PC-9 (cell line): ENCODE measurements around the gene STK26. TPM values are rescaled to one million over a fixed set of nuclear protein-coding genes. Genes with fewer than 3 reads are reported as not detected.

Experiments
- BruUV-seq: library from RNA; stranded (reverse); fragments of 400-500 nt; replicated peaks from 2 replicates; lab custom pipeline; 2021; lab: Mats Ljungman, UMichigan
- CTCF ChIA-PET: fragments of 300-600 bp; sonication (Branson Sonifier 250); formaldehyde crosslinking; loops from one replicate; lab custom pipeline; 2022; ENCODE audit warnings: antibody characterized with exemption; lab: Charles Lee
- POLR2A ChIA-PET: fragments of 300-600 bp; sonication (Branson Sonifier 250); formaldehyde crosslinking; loops from one replicate; lab custom pipeline; 2022; ENCODE audit warnings: antibody characterized with exemption; ENCODE audit not compliant: unreplicated experiment; lab: Charles Lee
- DNase-seq, 2 experiments: peaks; one replicate each; pipeline versions ENCODE4 v3.0.0 to v3.0.0-alpha.2; 2015 to 2022; ENCODE audit warnings: mixed read lengths in 1 of 2
- H2AFZ ChIP-seq: fragments of 200-600 bp; sonication (generic); 2 replicates; pipeline ENCODE4 v1.8.1; 2017; ENCODE audit warnings: antibody characterized with exemption
- H3F3A ChIP-seq: fragments of 200-600 bp; sonication (generic); 2 replicates; pipeline ENCODE4 v1.8.1; 2017; ENCODE audit warnings: antibody characterized with exemption, mild to moderate bottlenecking, low read depth; ENCODE audit not compliant: insufficient read depth
- H3K27ac ChIP-seq: fragments of 200-600 bp; sonication (generic); 2 replicates; pipeline ENCODE4 v1.6.1; 2016; ENCODE audit warnings: mixed run types
- H3K27me3 ChIP-seq: fragments of 200-600 bp; sonication (generic); 2 replicates; pipeline ENCODE4 v1.6.1; 2016; ENCODE audit warnings: low read depth, mixed run types; ENCODE audit not compliant: insufficient read depth
- H3K36me3 ChIP-seq: fragments of 200-600 bp; sonication (generic); 2 replicates; pipeline ENCODE4 v1.6.1; 2016; ENCODE audit warnings: low read depth, mixed run types
- H3K4me1 ChIP-seq: fragments of 200-600 bp; sonication (generic); replicated peaks from 2 replicates; pipeline ENCODE4 v1.6.1; 2016; ENCODE audit warnings: mixed run types; ENCODE audit not compliant: insufficient read depth
- H3K4me2 ChIP-seq: fragments of 200-600 bp; sonication (generic); 2 replicates; pipeline ENCODE4 v1.6.1; 2017; ENCODE audit warnings: mixed run types
- H3K4me3 ChIP-seq: fragments of 200-600 bp; sonication (generic); 2 replicates; pipeline ENCODE4 v1.6.1; 2016; ENCODE audit warnings: mixed run types
- H3K79me2 ChIP-seq: fragments of 200-600 bp; sonication (generic); 2 replicates; pipeline ENCODE4 v1.6.1; 2017; ENCODE audit warnings: low read depth, mixed run types
- H3K9me2 ChIP-seq: fragments of 200-600 bp; sonication (generic); 2 replicates; pipeline ENCODE4 v1.8.1; 2017; ENCODE audit warnings: mild to moderate bottlenecking; ENCODE audit not compliant: insufficient read depth
- H3K9me3 ChIP-seq: fragments of 200-600 bp; sonication (generic); 2 replicates; pipeline ENCODE4 v1.8.1; 2016; ENCODE audit warnings: low read depth; ENCODE audit not compliant: insufficient read depth
- H4K20me1 ChIP-seq: fragments of 200-600 bp; sonication (generic); 2 replicates; pipeline ENCODE4 v1.8.1; 2017; ENCODE audit not compliant: insufficient read depth
- EZH2 ChIP-seq: fragments of 200-600 bp; sonication (generic); IDR thresholded peaks from 2 replicates; pipeline ENCODE4 v1.8.0; 2017; ENCODE audit warnings: antibody characterized with exemption, low read depth
- intact Hi-C: fragments of 100-400 bp; cut with micrococcal nuclease; formaldehyde crosslinking; loops from one replicate; pipeline ENCODE4 v1.10.0; 2022; ENCODE audit not compliant: unreplicated experiment
- total RNA-seq: library from RNA; stranded (reverse); gene quantifications from 2 replicates; pipeline ENCODE4 v1.2.3, GENCODE V29; 2021
- TF ChIP-seq, protein P1 (sequence below): fragments of 200-600 bp; sonication (generic); conservative IDR thresholded peaks from 2 replicates; pipeline ENCODE4 v1.6.1; 2017; ENCODE audit warnings: mixed run types, antibody characterized with exemption, mild to moderate bottlenecking, moderate library complexity

STK26 gene
- total RNA-seq, 1 experiment from 2014 or later, result 48.4 TPM

GRCh38 chrX:132037479-132037993 is 14.4 kb downstream of the STK26 start:
- Histone ChIP-seq H3K27ac (no peak overlapping the region), H3K36me3 (no peaks in the 10 kb centered on the region), H3K4me3 (no peak overlapping the region), H3K27me3 (no peaks in the 10 kb centered on the region), H3F3A (0 out of 2 replicates have a peak, but pooled peaks cover 3% of the 10 kb centered on the region), H2AFZ (no peak overlapping the region), H3K4me1 (no peaks in the 10 kb centered on the region), H3K79me2 (peaks cover 84% of the 10 kb centered on the region), H4K20me1 (no peaks in the 10 kb centered on the region; the same call in 1 of the 2 replicates), H3K4me2 (no peak overlapping the region), H3K9me3 (no peaks in the 10 kb centered on the region), H3K9me2 (no peaks in the 10 kb centered on the region)
- no peak for DNase-seq
- ChIA-PET POLR2A (no interaction called here), CTCF (interaction anchor here (0.6 kb wide), 2 partner anchors 236 to 530 kb away, joined by 4 to 7 read pairs; no protein-coding TSS in a partner anchor)
- intact Hi-C loops, result no loop called here
- no peak for TF ChIP-seq EZH2
- TF ChIP-seq, protein P1, sequence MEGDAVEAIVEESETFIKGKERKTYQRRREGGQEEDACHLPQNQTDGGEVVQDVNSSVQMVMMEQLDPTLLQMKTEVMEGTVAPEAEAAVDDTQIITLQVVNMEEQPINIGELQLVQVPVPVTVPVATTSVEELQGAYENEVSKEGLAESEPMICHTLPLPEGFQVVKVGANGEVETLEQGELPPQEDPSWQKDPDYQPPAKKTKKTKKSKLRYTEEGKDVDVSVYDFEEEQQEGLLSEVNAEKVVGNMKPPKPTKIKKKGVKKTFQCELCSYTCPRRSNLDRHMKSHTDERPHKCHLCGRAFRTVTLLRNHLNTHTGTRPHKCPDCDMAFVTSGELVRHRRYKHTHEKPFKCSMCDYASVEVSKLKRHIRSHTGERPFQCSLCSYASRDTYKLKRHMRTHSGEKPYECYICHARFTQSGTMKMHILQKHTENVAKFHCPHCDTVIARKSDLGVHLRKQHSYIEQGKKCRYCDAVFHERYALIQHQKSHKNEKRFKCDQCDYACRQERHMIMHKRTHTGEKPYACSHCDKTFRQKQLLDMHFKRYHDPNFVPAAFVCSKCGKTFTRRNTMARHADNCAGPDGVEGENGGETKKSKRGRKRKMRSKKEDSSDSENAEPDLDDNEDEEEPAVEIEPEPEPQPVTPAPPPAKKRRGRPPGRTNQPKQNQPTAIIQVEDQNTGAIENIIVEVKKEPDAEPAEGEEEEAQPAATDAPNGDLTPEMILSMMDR, result no peak
- no TSS peak for BruUV-seq

GRCh38 chrX:132040066-132040465 is 17.0 kb downstream of the STK26 start:
- no peak overlapping the region for H3K4me2 ChIP-seq
- CTCF ChIA-PET, result no interaction called here
- H4K20me1 ChIP-seq, result no peaks in the 10 kb centered on the region; the same call in 1 of the 2 replicates
- POLR2A ChIA-PET, result no interaction called here
- H3K36me3 ChIP-seq, result no peaks in the 10 kb centered on the region
- H3K9me3 ChIP-seq, result no peaks in the 10 kb centered on the region
- H3F3A ChIP-seq, result 0 out of 2 replicates have a peak, but pooled peaks cover 3% of the 10 kb centered on the region
- no TSS peak for BruUV-seq
- no peak overlapping the region for H2AFZ ChIP-seq
- no peak for TF ChIP-seq EZH2
- TF ChIP-seq, protein P1, result no peak
- H3K9me2 ChIP-seq, result no peaks in the 10 kb centered on the region
- DNase-seq, result no peak
- H3K27me3 ChIP-seq, result no peaks in the 10 kb centered on the region
- no peak overlapping the region for H3K4me3 ChIP-seq
- H3K79me2 ChIP-seq, result peaks cover 80% of the 10 kb centered on the region
- H3K27ac ChIP-seq, result no peak overlapping the region
- no peaks in the 10 kb centered on the region for H3K4me1 ChIP-seq
- intact Hi-C loops, result no loop called here

GRCh38 chrX:132041015-132041414 is 17.9 kb downstream of the STK26 start:
- Histone ChIP-seq H3K4me2 (no peak overlapping the region), H3K4me3 (no peak overlapping the region), H3K9me3 (no peaks in the 10 kb centered on the region), H3K27ac (no peak overlapping the region), H3F3A (0 out of 2 replicates have a peak, but pooled peaks cover 3% of the 10 kb centered on the region), H3K27me3 (no peaks in the 10 kb centered on the region), H3K36me3 (no peaks in the 10 kb centered on the region), H3K4me1 (no peaks in the 10 kb centered on the region), H4K20me1 (no peaks in the 10 kb centered on the region; the same call in 1 of the 2 replicates), H3K79me2 (peaks cover 73% of the 10 kb centered on the region), H3K9me2 (no peaks in the 10 kb centered on the region), H2AFZ (no peak overlapping the region)
- no TSS peak for BruUV-seq
- DNase-seq, result peak in 1 of 2 experiments; percentile 6
- CTCF ChIA-PET, result no interaction called here
- TF ChIP-seq, protein P1, result no peak
- no peak for TF ChIP-seq EZH2
- POLR2A ChIA-PET, result no interaction called here
- intact Hi-C loops, result no loop called here
